Measurements from ENCODE around the gene PRLR. TPM values are rescaled to one million over a fixed set of nuclear protein-coding genes. Genes with fewer than 3 reads are reported as not detected.

PRLR gene
- total RNA-seq, 1 donor from 2014 or later, result 5.7 TPM

GRCh38 chr5:35129276-35129675 lies 101.0 kb downstream of the PRLR start:
- TF ChIP-seq, protein P1, sequence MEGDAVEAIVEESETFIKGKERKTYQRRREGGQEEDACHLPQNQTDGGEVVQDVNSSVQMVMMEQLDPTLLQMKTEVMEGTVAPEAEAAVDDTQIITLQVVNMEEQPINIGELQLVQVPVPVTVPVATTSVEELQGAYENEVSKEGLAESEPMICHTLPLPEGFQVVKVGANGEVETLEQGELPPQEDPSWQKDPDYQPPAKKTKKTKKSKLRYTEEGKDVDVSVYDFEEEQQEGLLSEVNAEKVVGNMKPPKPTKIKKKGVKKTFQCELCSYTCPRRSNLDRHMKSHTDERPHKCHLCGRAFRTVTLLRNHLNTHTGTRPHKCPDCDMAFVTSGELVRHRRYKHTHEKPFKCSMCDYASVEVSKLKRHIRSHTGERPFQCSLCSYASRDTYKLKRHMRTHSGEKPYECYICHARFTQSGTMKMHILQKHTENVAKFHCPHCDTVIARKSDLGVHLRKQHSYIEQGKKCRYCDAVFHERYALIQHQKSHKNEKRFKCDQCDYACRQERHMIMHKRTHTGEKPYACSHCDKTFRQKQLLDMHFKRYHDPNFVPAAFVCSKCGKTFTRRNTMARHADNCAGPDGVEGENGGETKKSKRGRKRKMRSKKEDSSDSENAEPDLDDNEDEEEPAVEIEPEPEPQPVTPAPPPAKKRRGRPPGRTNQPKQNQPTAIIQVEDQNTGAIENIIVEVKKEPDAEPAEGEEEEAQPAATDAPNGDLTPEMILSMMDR (IDR thresholded peaks at IDR 0.05; ENCODE audit: unreplicated experiment), result no peak
- DNase-seq (ENCODE audit: low spot score, unreplicated experiment), result no peak
- Mint-ChIP-seq H3K27ac (no peak overlapping the region), H3K9me3 (ENCODE audit: low read depth) (no peaks in the 10 kb centered on the region), H3K4me1 (ENCODE audit: low read depth) (peaks cover 3% of the 10 kb centered on the region), H3K27me3 (no peaks in the 10 kb centered on the region), H3K36me3 (ENCODE audit: insufficient read depth) (no peaks in the 10 kb centered on the region), H3K4me3 (ENCODE audit: low read depth) (no peak overlapping the region)

DNA sequence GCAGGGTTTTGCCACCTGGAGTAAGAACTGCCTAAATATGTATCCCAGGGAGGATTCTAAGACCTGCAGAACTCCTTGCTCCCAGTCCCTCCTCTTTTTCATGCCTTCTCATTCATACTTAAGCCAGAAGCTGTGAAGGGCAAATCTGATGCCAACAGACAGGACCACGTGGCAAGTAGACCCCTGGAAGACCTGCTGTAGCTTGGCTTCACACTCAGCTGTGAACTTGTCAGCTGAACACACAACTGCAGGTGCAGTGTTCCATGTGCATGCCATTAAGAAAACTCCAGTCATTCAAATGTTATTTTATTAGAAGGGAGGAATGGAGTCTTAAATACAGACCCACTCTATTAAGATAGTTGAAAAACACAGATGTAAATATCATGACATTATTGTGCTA lies 103.3 kb downstream of the PRLR start:
- H3K4me1 Mint-ChIP-seq (ENCODE audit: low read depth), result peaks cover 9% of the 10 kb centered on the region
- H3K27ac Mint-ChIP-seq, result no peak overlapping the region
- H3K4me3 Mint-ChIP-seq (ENCODE audit: low read depth), result no peak overlapping the region
- no peak for DNase-seq (ENCODE audit: low spot score, unreplicated experiment)
- no peaks in the 10 kb centered on the region for H3K36me3 Mint-ChIP-seq (ENCODE audit: insufficient read depth)
- TF ChIP-seq, protein P1 (IDR thresholded peaks at IDR 0.05; ENCODE audit: unreplicated experiment), result no peak
- peaks cover 3% of the 10 kb centered on the region for H3K27me3 Mint-ChIP-seq
- peaks cover 4% of the 10 kb centered on the region for H3K9me3 Mint-ChIP-seq (ENCODE audit: low read depth)

DNA sequence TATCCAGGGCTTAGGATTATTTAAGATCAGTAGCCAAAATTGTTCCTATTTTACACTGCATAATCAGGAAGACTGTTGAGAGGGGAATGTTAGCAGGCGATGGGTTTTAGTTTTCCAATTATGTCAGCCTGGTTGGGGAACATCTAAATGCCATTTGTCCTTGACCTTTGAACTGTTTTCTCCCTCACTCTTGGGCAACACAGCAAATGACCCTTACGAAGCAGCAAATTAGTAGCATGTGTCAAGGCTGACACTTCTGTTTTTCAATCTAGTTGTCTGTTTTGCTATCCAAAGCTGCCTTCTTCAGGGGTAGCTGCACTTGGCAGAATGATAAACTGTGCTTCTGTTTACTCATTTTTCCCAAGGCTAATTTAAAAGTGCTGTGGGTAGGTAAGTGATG lies 104.5 kb downstream of the PRLR start:
- Mint-ChIP-seq H3K27ac (no peak overlapping the region), H3K36me3 (ENCODE audit: insufficient read depth) (no peaks in the 10 kb centered on the region), H3K4me1 (ENCODE audit: low read depth) (peaks cover 9% of the 10 kb centered on the region), H3K4me3 (ENCODE audit: low read depth) (no peak overlapping the region), H3K9me3 (ENCODE audit: low read depth) (peaks cover 4% of the 10 kb centered on the region), H3K27me3 (peaks cover 3% of the 10 kb centered on the region)
- TF ChIP-seq, protein P1 (IDR thresholded peaks at IDR 0.05; ENCODE audit: unreplicated experiment), result no peak
- no peak for DNase-seq (ENCODE audit: low spot score, unreplicated experiment)

- Mint-ChIP-seq H3K27ac (no peak overlapping the region), H3K27me3 (peaks cover 3% of the 10 kb centered on the region), H3K9me3 (ENCODE audit: low read depth) (peaks cover 4% of the 10 kb centered on the region), H3K4me3 (ENCODE audit: low read depth) (no peak overlapping the region), H3K4me1 (ENCODE audit: low read depth) (peaks cover 9% of the 10 kb centered on the region), H3K36me3 (ENCODE audit: insufficient read depth) (no peaks in the 10 kb centered on the region)
- no peak for DNase-seq (ENCODE audit: low spot score, unreplicated experiment)
- TF ChIP-seq, protein P1 (IDR thresholded peaks at IDR 0.05; ENCODE audit: unreplicated experiment), result no peak
Measured at GRCh38 chr5:35124932-35125331, 105.4 kb downstream of the PRLR start.

GRCh38 chr5:35122819-35123218 lies 107.5 kb downstream of the PRLR start:
- peaks cover 8% of the 10 kb centered on the region for H3K4me1 Mint-ChIP-seq (ENCODE audit: low read depth)
- DNase-seq (ENCODE audit: low spot score, unreplicated experiment), result no peak
- TF ChIP-seq, protein P1 (IDR thresholded peaks at IDR 0.05; ENCODE audit: unreplicated experiment), result no peak
- H3K9me3 Mint-ChIP-seq (ENCODE audit: low read depth), result peaks cover 4% of the 10 kb centered on the region
- H3K27me3 Mint-ChIP-seq, result peaks cover 3% of the 10 kb centered on the region
- no peak overlapping the region for H3K27ac Mint-ChIP-seq
- H3K4me3 Mint-ChIP-seq (ENCODE audit: low read depth), result no peak overlapping the region
- no peaks in the 10 kb centered on the region for H3K36me3 Mint-ChIP-seq (ENCODE audit: insufficient read depth)

Data from progenitor cell of endocrine pancreas (in vitro differentiated cells).